HEK293 (cell line): Measurements from ENCODE around the gene L3MBTL4.

Experiments used
- FEZF1 ChIP-seq: fragments of 450-650 bp; formaldehyde crosslinking; IDR thresholded peaks from 2 replicates; pipeline ENCODE4 v1.5.1; 2016; ENCODE audit warnings: missing biosample characterization, missing genetic modification characterization
- OSR2 ChIP-seq: fragments of 450-650 bp; formaldehyde crosslinking; IDR thresholded peaks from 2 replicates; pipeline ENCODE4 v1.5.1; 2016; ENCODE audit warnings: missing biosample characterization, missing genetic modification characterization
- OVOL3 ChIP-seq: fragments of 450-650 bp; formaldehyde crosslinking; IDR thresholded peaks from 2 replicates; pipeline ENCODE4 v1.5.1; 2016; ENCODE audit warnings: missing biosample characterization, missing genetic modification characterization
- PRDM1 ChIP-seq: fragments of 450-650 bp; formaldehyde crosslinking; IDR thresholded peaks from 2 replicates; pipeline ENCODE4; 2016; ENCODE audit warnings: missing biosample characterization, missing genetic modification characterization
- PRDM10 ChIP-seq: fragments of 450-650 bp; formaldehyde crosslinking; IDR thresholded peaks from 2 replicates; pipeline ENCODE4 v1.5.1; 2016; ENCODE audit warnings: missing biosample characterization, missing genetic modification characterization
- SCRT2 ChIP-seq: fragments of 450-650 bp; formaldehyde crosslinking; IDR thresholded peaks from 2 replicates; pipeline ENCODE4 v1.5.1; 2016; ENCODE audit warnings: missing biosample characterization, missing genetic modification characterization
- SP2 ChIP-seq: fragments of 450-650 bp; formaldehyde crosslinking; IDR thresholded peaks from 2 replicates; pipeline ENCODE4 v1.5.1; 2016; ENCODE audit warnings: missing biosample characterization, missing genetic modification characterization
- YY2 ChIP-seq: fragments of 450-650 bp; formaldehyde crosslinking; IDR thresholded peaks from 2 replicates; pipeline ENCODE4 v1.5.1; 2016; ENCODE audit warnings: missing biosample characterization, missing genetic modification characterization
- ZBTB11 ChIP-seq: fragments of 450-650 bp; formaldehyde crosslinking; conservative IDR thresholded peaks from 2 replicates; pipeline ENCODE4 v1.5.1; 2016; ENCODE audit warnings: low read depth, missing biosample characterization, missing genetic modification characterization
- ZBTB49 ChIP-seq: fragments of 450-650 bp; formaldehyde crosslinking; IDR thresholded peaks from 2 replicates; pipeline ENCODE4 v1.5.1; 2016; ENCODE audit warnings: missing biosample characterization, missing genetic modification characterization, low read depth
- ZBTB6 ChIP-seq: fragments of 450-650 bp; formaldehyde crosslinking; IDR thresholded peaks from 2 replicates; pipeline ENCODE4 v1.5.1; 2017; ENCODE audit warnings: missing biosample characterization, missing genetic modification characterization
- ZIC2 ChIP-seq: fragments of 450-650 bp; formaldehyde crosslinking; IDR thresholded peaks from 2 replicates; pipeline ENCODE4 v1.5.1; 2016; ENCODE audit warnings: missing biosample characterization, missing genetic modification characterization
- ZNF140 ChIP-seq: fragments of 450-650 bp; formaldehyde crosslinking; IDR thresholded peaks from 2 replicates; pipeline ENCODE4 v1.5.1; 2016; ENCODE audit warnings: missing biosample characterization, missing genetic modification characterization
- ZNF155 ChIP-seq: fragments of 450-650 bp; formaldehyde crosslinking; IDR thresholded peaks from 2 replicates; pipeline ENCODE4 v1.5.1; 2016; ENCODE audit warnings: missing biosample characterization, missing genetic modification characterization
- ZNF248 ChIP-seq: fragments of 450-650 bp; formaldehyde crosslinking; IDR thresholded peaks from 2 replicates; pipeline ENCODE4 v1.5.1; 2017; ENCODE audit warnings: missing biosample characterization, missing genetic modification characterization
- ZNF266 ChIP-seq: fragments of 450-650 bp; formaldehyde crosslinking; IDR thresholded peaks from 2 replicates; pipeline ENCODE4 v1.5.1; 2016; ENCODE audit warnings: missing biosample characterization, missing genetic modification characterization, low read depth
- ZNF324 ChIP-seq: fragments of 450-650 bp; formaldehyde crosslinking; IDR thresholded peaks from 2 replicates; pipeline ENCODE4 v1.5.1; 2016; ENCODE audit warnings: missing biosample characterization, missing genetic modification characterization
- ZNF335 ChIP-seq: fragments of 450-650 bp; formaldehyde crosslinking; conservative IDR thresholded peaks from 2 replicates; pipeline ENCODE4 v1.5.1; 2016; ENCODE audit warnings: missing biosample characterization, missing genetic modification characterization
- ZNF350 ChIP-seq: fragments of 450-650 bp; formaldehyde crosslinking; IDR thresholded peaks from 2 replicates; pipeline ENCODE4 v1.5.0; 2017; ENCODE audit warnings: missing biosample characterization, mild to moderate bottlenecking, missing genetic modification characterization
- ZNF354C ChIP-seq: fragments of 450-650 bp; formaldehyde crosslinking; IDR thresholded peaks from 2 replicates; pipeline ENCODE4 v1.5.1; 2016; ENCODE audit warnings: missing biosample characterization, missing genetic modification characterization, low read depth, borderline replicate concordance
- ZNF423 ChIP-seq: fragments of 450-650 bp; formaldehyde crosslinking; IDR thresholded peaks from 2 replicates; pipeline ENCODE4 v1.5.1; 2016; ENCODE audit warnings: missing biosample characterization, missing genetic modification characterization
- ZNF473 ChIP-seq: fragments of 450-650 bp; formaldehyde crosslinking; IDR thresholded peaks from 2 replicates; pipeline ENCODE4 v1.5.1; 2017; ENCODE audit warnings: missing biosample characterization, missing genetic modification characterization
- ZNF544 ChIP-seq: fragments of 450-650 bp; formaldehyde crosslinking; IDR thresholded peaks from 2 replicates; pipeline ENCODE4 v1.5.0; 2017; ENCODE audit warnings: missing biosample characterization, missing genetic modification characterization
- ZNF555 ChIP-seq: fragments of 450-650 bp; formaldehyde crosslinking; conservative IDR thresholded peaks from 2 replicates; pipeline ENCODE4 v1.5.1; 2017; ENCODE audit warnings: missing biosample characterization, mild to moderate bottlenecking, missing genetic modification characterization, inconsistent platforms
- ZNF600 ChIP-seq: fragments of 450-650 bp; formaldehyde crosslinking; IDR thresholded peaks from 2 replicates; pipeline ENCODE4 v1.5.1; 2016; ENCODE audit warnings: missing biosample characterization, missing genetic modification characterization
- ZNF624 ChIP-seq: fragments of 450-650 bp; formaldehyde crosslinking; IDR thresholded peaks from 2 replicates; pipeline ENCODE4 v1.5.1; 2017; ENCODE audit warnings: missing biosample characterization, missing genetic modification characterization
- ZNF658 ChIP-seq: fragments of 450-650 bp; formaldehyde crosslinking; IDR thresholded peaks from 2 replicates; pipeline ENCODE4; 2016; ENCODE audit warnings: missing biosample characterization, missing genetic modification characterization
- ZNF777 ChIP-seq: fragments of 450-650 bp; formaldehyde crosslinking; IDR thresholded peaks from 2 replicates; pipeline ENCODE4 v1.5.1; 2017; ENCODE audit warnings: missing biosample characterization, missing genetic modification characterization, borderline replicate concordance
- ZSCAN16 ChIP-seq: fragments of 450-650 bp; formaldehyde crosslinking; IDR thresholded peaks from 2 replicates; pipeline ENCODE4 v1.5.1; 2016; ENCODE audit warnings: missing biosample characterization, missing genetic modification characterization
- ZSCAN18 ChIP-seq: fragments of 450-650 bp; formaldehyde crosslinking; IDR thresholded peaks from 2 replicates; pipeline ENCODE4 v1.5.1; 2016; ENCODE audit warnings: missing biosample characterization, missing genetic modification characterization
- ZSCAN30 ChIP-seq: fragments of 450-650 bp; IDR thresholded peaks from 2 replicates; pipeline ENCODE4 v1.5.1; 2018; ENCODE audit warnings: missing biosample characterization, mild to moderate bottlenecking, missing genetic modification characterization, moderate library complexity

L3MBTL4 gene

GRCh38 chr18:6058941-6059340 lies 355.8 kb downstream of the L3MBTL4 start (continued):
- TF ChIP-seq OVOL3 (no peak), ZNF473 (tag by site-specific recombination) (no peak), ZNF354C (tag by site-specific recombination) (no peak), SP2 (tag by site-specific recombination) (no peak), ZIC2 (tag by site-specific recombination) (no peak), ZNF350 (tag by site-specific recombination) (no peak), ZSCAN16 (tag by site-specific recombination) (no peak), PRDM1 (tag by site-specific recombination) (peak; percentile 66), ZNF777 (tag by site-specific recombination) (no peak), ZNF155 (tag by site-specific recombination) (no peak), ZNF140 (tag by site-specific recombination) (no peak), FEZF1 (no peak), ZNF324 (tag by site-specific recombination) (no peak), ZSCAN18 (tag by site-specific recombination) (no peak), ZBTB11 (tag by site-specific recombination) (no peak), ZNF544 (tag by site-specific recombination) (no peak), ZNF555 (tag by site-specific recombination) (no peak), ZBTB6 (tag by site-specific recombination) (no peak), ZBTB49 (tag by site-specific recombination) (no peak), OSR2 (no peak), ZNF248 (tag by site-specific recombination) (no peak), ZNF423 (tag by site-specific recombination) (no peak), ZNF335 (tag by site-specific recombination) (peak; percentile 24; the same call in 1 of the 2 replicates), ZNF658 (tag by site-specific recombination) (no peak), YY2 (no peak), PRDM10 (tag by site-specific recombination) (no peak), ZNF624 (tag by site-specific recombination) (no peak), ZSCAN30 (tag by site-specific recombination) (no peak), SCRT2 (tag by site-specific recombination) (0 out of 2 replicates have a peak, but pooled peaks have one; percentile 17), ZNF266 (tag by site-specific recombination) (no peak), ZNF600 (tag by site-specific recombination) (peak; percentile 84)
